Endothelial cell of umbilical vein (primary cell): Measurements from ENCODE around the gene PLD6.

Experiments
- CTCF ChIP-seq, 2 donors: IDR thresholded peaks; 1 replicate in 1 of 2; 2 replicates in 1 of 2; pipeline ENCODE4 v1.5.1; 2011; ENCODE audit warnings: low read length in 2 of 2, mild to moderate bottlenecking in 2 of 2, moderate library complexity in 2 of 2, control low read depth in 1 of 2, inconsistent platforms in 1 of 2, low read depth in 1 of 2; ENCODE audit not compliant: insufficient read depth in 1 of 2; ENCODE audit errors: extremely low read depth in 1 of 2
- EZH2 ChIP-seq: IDR thresholded peaks from 2 replicates; pipeline ENCODE4 v1.6.1; 2012; ENCODE audit warnings: borderline replicate concordance, low read depth, mild to moderate bottlenecking, moderate library complexity, low read length, inconsistent platforms; ENCODE audit not compliant: severe bottlenecking

- TF ChIP-seq CTCF (IDR thresholded peaks at IDR 0.05; ENCODE audit: extremely low read depth in 1 of 2, insufficient read depth in 1 of 2, low read depth in 1 of 2, low read length in 2 of 2) (no peak), EZH2 (no peak)
These were observed 18.0 kb upstream of the PLD6 start for GRCh38 chr17:17224137-17224536.
